Measurements from ENCODE around the gene KRT86.

KRT86 gene

DNA sequence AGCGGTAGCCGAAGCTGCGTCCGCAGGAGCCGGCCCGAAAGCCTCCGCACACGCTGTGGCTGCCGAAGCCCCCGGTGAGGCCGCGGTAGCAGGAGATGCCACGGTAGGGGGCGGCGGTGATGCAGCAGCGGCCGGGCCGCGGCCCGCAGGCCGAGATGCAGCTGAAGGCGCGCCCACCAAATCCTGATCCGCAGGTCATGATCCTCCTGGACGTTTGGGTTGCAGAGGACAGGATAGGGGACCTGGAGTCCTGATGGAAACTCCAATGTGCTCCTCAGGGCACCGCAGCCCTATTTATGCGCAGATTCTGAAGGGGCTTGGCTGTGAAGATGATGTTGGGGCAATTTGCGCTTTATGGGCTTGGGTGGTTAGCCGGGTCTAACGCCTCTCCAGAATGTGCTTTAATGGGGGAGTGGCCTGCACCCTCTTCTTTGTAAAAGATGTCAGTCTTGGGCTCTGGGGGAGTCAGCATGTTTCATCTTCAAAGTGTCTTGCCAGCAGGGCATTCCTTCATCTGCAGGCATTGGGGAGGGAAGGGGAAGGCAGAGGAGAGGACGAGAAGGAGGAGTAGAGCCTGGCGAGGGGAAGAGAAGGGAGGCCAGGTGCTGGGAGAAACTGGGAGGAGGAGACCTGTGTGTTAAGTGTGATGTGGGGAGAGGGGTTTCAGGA lies 17.0 kb downstream of the KRT86 start, which contains the start of gene KRT81:
Gene KRT81 (minus strand): TSS at position 268 of the 669 bp plus-strand sequence. CDS start 69 bp downstream, at position 199.
- Histone ChIP-seq H3K9ac (ENCODE audit: low read length) (no peak within 1 kb of the TSS), H3K27ac (ENCODE audit: low read length) (no peak within 1 kb of the TSS), H3K4me3 (ENCODE audit: low read length) (no peak within 1 kb of the TSS), H3K4me1 (ENCODE audit: low read length) (no peaks in the 10 kb centered on the region), H3F3A (ENCODE audit: insufficient read depth, low read length) (no peaks in the 10 kb centered on the region), H3K27me3 (replicated peaks; ENCODE audit: insufficient read depth, low read length) (peaks cover 8% of the 10 kb centered on the region), H3K79me2 (ENCODE audit: low read length) (no peaks in the 10 kb centered on the region), H2AFZ (ENCODE audit: low read length) (no peak within 1 kb of the TSS), H3K9me2 (replicated peaks; ENCODE audit: insufficient read depth, low read length) (no peaks in the 10 kb centered on the region), H3K36me3 (replicated peaks; ENCODE audit: insufficient read depth, low read length) (no peaks in the 10 kb centered on the region), H4K20me1 (ENCODE audit: insufficient read depth, low read length) (no peaks in the 10 kb centered on the region), H3K4me2 (ENCODE audit: low read depth, low read length) (no peak within 1 kb of the TSS), H3K9me3 (replicated peaks; ENCODE audit: insufficient read depth, low read length) (no peaks in the 10 kb centered on the region)
- TF ChIP-seq EZH2phosphoT487 (IDR thresholded peaks at IDR 0.05; ENCODE audit: low read length) (no peak), EZH2 (optimal IDR thresholded peaks at IDR 0.05; ENCODE audit: low read depth, low read length) (no peak)
- TF ChIP-seq, protein P1, sequence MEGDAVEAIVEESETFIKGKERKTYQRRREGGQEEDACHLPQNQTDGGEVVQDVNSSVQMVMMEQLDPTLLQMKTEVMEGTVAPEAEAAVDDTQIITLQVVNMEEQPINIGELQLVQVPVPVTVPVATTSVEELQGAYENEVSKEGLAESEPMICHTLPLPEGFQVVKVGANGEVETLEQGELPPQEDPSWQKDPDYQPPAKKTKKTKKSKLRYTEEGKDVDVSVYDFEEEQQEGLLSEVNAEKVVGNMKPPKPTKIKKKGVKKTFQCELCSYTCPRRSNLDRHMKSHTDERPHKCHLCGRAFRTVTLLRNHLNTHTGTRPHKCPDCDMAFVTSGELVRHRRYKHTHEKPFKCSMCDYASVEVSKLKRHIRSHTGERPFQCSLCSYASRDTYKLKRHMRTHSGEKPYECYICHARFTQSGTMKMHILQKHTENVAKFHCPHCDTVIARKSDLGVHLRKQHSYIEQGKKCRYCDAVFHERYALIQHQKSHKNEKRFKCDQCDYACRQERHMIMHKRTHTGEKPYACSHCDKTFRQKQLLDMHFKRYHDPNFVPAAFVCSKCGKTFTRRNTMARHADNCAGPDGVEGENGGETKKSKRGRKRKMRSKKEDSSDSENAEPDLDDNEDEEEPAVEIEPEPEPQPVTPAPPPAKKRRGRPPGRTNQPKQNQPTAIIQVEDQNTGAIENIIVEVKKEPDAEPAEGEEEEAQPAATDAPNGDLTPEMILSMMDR (IDR thresholded peaks at IDR 0.05; ENCODE audit: low read length): no peak
- DNase-seq: no peak

GRCh38 chr12:52293926-52294325 lies 19.5 kb downstream of the KRT86 start:
- no peak overlapping the region for H3K4me3 ChIP-seq (ENCODE audit: low read length)
- H3K27me3 ChIP-seq (replicated peaks; ENCODE audit: insufficient read depth, low read length): peaks cover 10% of the 10 kb centered on the region
- H2AFZ ChIP-seq (ENCODE audit: low read length): no peak overlapping the region
- H3F3A ChIP-seq (ENCODE audit: insufficient read depth, low read length): no peaks in the 10 kb centered on the region
- no peak overlapping the region for H3K9ac ChIP-seq (ENCODE audit: low read length)
- H3K27ac ChIP-seq (ENCODE audit: low read length): no peak overlapping the region
- DNase-seq: no peak
- no peak overlapping the region for H3K4me2 ChIP-seq (ENCODE audit: low read depth, low read length)
- no peaks in the 10 kb centered on the region for H4K20me1 ChIP-seq (ENCODE audit: insufficient read depth, low read length)
- no peaks in the 10 kb centered on the region for H3K9me3 ChIP-seq (replicated peaks; ENCODE audit: insufficient read depth, low read length)
- TF ChIP-seq EZH2phosphoT487 (IDR thresholded peaks at IDR 0.05; ENCODE audit: low read length): no peak
- no peak for TF ChIP-seq EZH2 (optimal IDR thresholded peaks at IDR 0.05; ENCODE audit: low read depth, low read length)
- TF ChIP-seq, protein P1 (IDR thresholded peaks at IDR 0.05; ENCODE audit: low read length): no peak
- H3K9me2 ChIP-seq (replicated peaks; ENCODE audit: insufficient read depth, low read length): no peaks in the 10 kb centered on the region
- no peaks in the 10 kb centered on the region for H3K79me2 ChIP-seq (ENCODE audit: low read length)
- H3K4me1 ChIP-seq (ENCODE audit: low read length): no peaks in the 10 kb centered on the region
- H3K36me3 ChIP-seq (replicated peaks; ENCODE audit: insufficient read depth, low read length): no peaks in the 10 kb centered on the region

DNA sequence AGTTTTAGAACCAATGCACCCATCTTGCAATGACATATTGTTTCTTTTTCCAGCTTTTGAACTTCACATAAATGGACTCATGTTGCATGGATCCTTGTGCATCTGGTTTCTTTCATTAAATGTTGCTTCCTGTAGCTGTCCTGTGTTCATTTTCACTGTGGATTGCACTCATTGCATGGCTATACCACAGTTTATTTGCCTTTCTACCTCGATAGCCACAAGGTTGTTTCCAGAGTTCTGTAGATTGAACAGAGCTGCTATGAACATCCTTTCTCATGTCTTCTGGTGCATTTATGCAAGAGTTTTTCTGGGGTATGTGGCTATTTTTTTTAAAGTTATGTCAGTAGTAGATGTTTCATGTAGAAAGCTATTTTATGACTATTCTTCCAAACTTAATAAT lies 20.4 kb downstream of the KRT86 start:
- H3K79me2 ChIP-seq (ENCODE audit: low read length): no peaks in the 10 kb centered on the region
- H3K4me2 ChIP-seq (ENCODE audit: low read depth, low read length): no peak overlapping the region
- H4K20me1 ChIP-seq (ENCODE audit: insufficient read depth, low read length): no peaks in the 10 kb centered on the region
- peaks cover 14% of the 10 kb centered on the region for H3K27me3 ChIP-seq (replicated peaks; ENCODE audit: insufficient read depth, low read length)
- H2AFZ ChIP-seq (ENCODE audit: low read length): no peak overlapping the region
- no peaks in the 10 kb centered on the region for H3K9me3 ChIP-seq (replicated peaks; ENCODE audit: insufficient read depth, low read length)
- H3K4me3 ChIP-seq (ENCODE audit: low read length): no peak overlapping the region
- H3K27ac ChIP-seq (ENCODE audit: low read length): no peak overlapping the region
- no peaks in the 10 kb centered on the region for H3K9me2 ChIP-seq (replicated peaks; ENCODE audit: insufficient read depth, low read length)
- no peaks in the 10 kb centered on the region for H3K4me1 ChIP-seq (ENCODE audit: low read length)
- H3F3A ChIP-seq (ENCODE audit: insufficient read depth, low read length): no peaks in the 10 kb centered on the region
- no peak for TF ChIP-seq EZH2phosphoT487 (IDR thresholded peaks at IDR 0.05; ENCODE audit: low read length)
- no peak for TF ChIP-seq EZH2 (optimal IDR thresholded peaks at IDR 0.05; ENCODE audit: low read depth, low read length)
- TF ChIP-seq, protein P1 (IDR thresholded peaks at IDR 0.05; ENCODE audit: low read length): no peak
- DNase-seq: no peak
- H3K36me3 ChIP-seq (replicated peaks; ENCODE audit: insufficient read depth, low read length): no peaks in the 10 kb centered on the region
- no peak overlapping the region for H3K9ac ChIP-seq (ENCODE audit: low read length)

Measured in MM.1S (cell line).